Cardiac septum (tissue), 1 donor: Measurements from ENCODE around the gene MAB21L2. TPM values are rescaled to one million over a fixed set of nuclear protein-coding genes. Genes with fewer than 3 reads are reported as not detected.

ENCODE experiments used
- DNase-seq: peaks from one replicate; pipeline ENCODE4 v3.0.0-alpha.2; 2020; ENCODE audit warnings: low spot score
- intact Hi-C: fragments of 100-400 bp; cut with DNase I; formaldehyde crosslinking; loops from one replicate; pipeline ENCODE4 v1.14.0; 2022
- total RNA-seq: library from RNA; stranded (reverse); fragmentation: NEBNext Ultra II Directional; extraction: Animal tissue kit (Norgen Biotek cat#: 25700); gene quantifications from one replicate; pipeline ENCODE4 v1.2.1, GENCODE V29; 2021
- donor health status: DM: no; HTN: no; CAD: no.

Gene MAB21L2
- total RNA-seq, 1 donor from 2014 or later = 0.19 TPM

- intact Hi-C loops = no loop called here
- DNase-seq = no peak
Measured at GRCh38 chr4:150572704-150573504, 9.0 kb upstream of the MAB21L2 start.

DNA sequence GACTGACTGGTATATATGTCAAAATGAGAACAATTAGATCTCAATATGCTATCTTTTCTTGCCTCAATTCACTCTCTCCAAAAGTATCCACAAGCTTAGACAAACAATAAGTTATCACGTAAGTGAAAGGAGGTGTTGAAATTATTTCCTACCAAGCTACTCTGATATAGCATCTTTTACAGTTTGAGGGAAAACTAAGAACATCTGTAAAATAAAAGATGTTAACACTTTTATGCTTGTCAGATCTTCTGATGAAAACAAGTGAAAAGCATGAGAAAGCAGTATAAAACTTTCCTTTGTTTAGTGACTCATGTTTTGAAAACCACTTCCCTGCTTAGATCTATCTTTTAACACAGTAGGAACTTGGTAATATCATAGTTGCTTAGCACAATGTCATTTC is 8.4 kb upstream of the MAB21L2 start:
- intact Hi-C loops = no loop called here
- DNase-seq = no peak

GRCh38 chr4:150574678-150575077 is 7.3 kb upstream of the MAB21L2 start:
- intact Hi-C loops = no loop called here

GRCh38 chr4:150577796-150578195 is 4.2 kb upstream of the MAB21L2 start:
- no peak for DNase-seq
- intact Hi-C loops = no loop called here

More at GRCh38 chr4:150574678-150575077, 7.3 kb upstream of the MAB21L2 start:
- no peak for DNase-seq

DNA sequence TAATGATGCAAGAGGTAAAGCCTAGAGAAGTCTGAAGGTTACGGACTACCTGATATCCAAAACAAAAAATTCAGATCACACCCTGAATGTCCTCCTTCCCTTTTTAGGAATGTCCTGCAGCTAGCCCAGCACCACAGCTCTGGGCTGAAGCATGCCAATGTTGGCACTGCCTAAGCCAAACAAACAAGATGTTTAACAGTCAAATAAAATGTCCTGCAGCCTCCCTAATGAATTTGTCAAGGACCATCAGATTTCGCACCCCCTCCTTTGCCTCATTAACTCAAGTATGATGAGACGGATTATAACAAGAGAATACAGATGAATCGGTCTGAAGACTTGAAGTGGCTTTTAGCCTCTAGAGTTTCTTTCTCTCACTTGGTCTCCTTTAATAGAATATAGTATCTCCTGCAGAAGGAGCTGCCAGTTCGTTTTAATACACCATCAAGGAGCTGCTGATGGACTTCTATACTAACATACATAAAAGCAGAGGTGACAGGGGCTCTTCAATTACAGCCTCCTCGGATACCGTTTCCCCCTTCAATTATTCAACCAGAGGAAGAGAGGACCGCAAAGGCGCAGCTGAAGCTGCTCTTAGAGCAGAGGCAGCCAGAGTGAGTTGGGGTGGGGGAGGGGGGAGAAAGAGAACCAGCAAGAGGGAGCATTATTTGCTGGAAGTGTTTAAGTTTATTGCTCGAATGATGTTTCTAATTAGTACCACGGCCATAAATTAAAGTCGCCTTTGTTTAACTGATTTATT is 3.0 kb upstream of the MAB21L2 start:
- intact Hi-C loops = no loop called here
- no peak for DNase-seq

DNA sequence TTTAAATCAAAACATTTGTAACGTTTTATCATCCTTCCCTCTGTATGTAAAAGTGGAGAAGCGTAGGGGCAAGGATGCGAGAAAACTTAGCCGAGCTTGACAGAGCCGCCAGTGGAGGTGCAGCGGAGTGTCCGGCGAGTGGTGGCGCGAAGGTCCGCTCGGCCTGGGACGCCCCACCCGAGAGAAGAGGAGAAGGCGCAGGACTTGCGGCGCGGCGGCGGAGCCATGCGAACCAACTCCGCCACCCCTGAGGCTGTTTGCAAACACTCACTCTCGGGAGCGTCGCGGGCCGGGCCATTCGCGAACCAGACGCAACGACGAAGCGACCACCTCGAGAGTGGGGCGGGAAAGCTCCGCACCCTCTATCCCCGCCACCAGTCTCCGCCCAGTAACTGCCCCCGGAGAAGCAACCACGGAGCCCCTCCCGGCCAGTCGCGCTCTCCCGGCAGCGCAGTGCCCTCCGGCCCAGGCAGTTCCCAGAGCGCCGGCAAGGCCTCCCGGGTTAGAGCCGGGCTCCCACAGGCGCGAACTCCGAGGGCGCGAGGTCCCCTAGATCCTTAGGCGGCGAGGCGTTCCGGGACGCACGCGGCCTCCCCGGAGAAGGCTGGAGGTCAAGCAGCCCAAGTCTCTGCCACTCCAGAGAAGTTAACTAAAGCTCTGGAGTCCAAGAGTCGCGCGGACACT is 2.3 kb upstream of the MAB21L2 start:
- no peak for DNase-seq
- intact Hi-C loops = loop anchor here (10.0 kb wide), 1 partner anchor 265 kb away; no protein-coding TSS in a partner anchor

- no peak for DNase-seq
- intact Hi-C loops = loop anchor here (10.0 kb wide), 1 partner anchor 266 kb away; no protein-coding TSS in a partner anchor
Measured at GRCh38 chr4:150580306-150580705, 1.6 kb upstream of the MAB21L2 start.

- intact Hi-C loops = loop anchor here (10.0 kb wide), 1 partner anchor 266 kb away; no protein-coding TSS in a partner anchor
- DNase-seq = no peak
Measured at GRCh38 chr4:150581056-150581605, 820 bp upstream of the MAB21L2 start.

GRCh38 chr4:150581641-150582051 is 305 bp upstream of the MAB21L2 start:
- intact Hi-C loops = loop anchor here (10.0 kb wide), 1 partner anchor 267 kb away; no protein-coding TSS in a partner anchor
- no peak for DNase-seq

DNA sequence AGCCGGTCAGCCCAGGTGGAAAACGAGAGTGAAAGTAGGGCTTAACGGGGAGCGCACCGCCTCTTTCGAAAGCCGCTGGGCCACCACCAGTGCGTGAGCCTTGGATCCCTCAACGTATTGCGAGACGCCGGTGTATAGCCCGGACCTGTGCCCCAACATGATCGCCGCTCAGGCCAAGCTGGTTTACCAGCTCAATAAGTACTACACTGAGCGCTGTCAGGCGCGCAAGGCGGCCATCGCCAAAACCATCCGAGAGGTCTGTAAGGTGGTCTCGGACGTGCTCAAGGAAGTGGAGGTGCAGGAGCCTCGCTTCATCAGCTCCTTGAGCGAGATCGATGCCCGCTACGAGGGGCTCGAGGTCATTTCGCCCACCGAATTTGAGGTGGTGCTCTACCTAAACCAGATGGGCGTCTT is 929 bp downstream of the MAB21L2 start:
- intact Hi-C loops = loop anchor here (10.0 kb wide), 1 partner anchor 268 kb away; no protein-coding TSS in a partner anchor
- no peak for DNase-seq

DNA sequence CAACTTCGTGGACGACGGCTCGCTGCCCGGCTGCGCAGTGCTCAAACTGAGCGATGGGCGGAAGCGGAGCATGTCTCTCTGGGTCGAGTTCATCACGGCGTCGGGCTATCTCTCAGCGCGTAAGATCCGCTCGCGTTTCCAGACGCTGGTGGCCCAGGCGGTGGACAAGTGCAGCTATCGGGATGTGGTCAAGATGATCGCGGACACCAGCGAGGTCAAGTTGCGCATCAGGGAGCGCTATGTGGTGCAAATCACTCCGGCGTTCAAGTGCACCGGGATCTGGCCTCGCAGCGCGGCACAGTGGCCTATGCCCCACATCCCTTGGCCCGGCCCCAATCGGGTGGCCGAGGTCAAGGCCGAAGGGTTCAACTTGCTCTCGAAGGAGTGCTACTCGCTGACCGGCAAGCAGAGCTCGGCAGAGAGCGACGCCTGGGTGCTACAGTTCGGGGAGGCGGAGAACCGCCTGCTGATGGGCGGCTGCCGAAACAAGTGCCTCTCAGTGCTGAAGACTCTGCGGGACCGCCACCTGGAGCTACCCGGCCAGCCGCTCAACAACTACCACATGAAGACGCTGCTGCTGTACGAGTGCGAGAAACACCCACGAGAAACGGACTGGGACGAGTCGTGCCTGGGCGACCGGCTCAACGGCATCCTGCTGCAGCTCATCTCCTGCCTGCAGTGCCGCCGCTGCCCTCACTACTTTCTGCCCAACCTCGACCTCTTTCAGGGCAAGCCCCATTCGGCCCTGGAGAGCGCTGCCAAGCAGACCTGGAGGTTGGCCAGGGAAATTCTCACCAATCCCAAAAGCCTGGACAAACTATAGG is 1.5 kb downstream of the MAB21L2 start:
- DNase-seq = no peak
- intact Hi-C loops = loop anchor here (10.0 kb wide), 1 partner anchor 269 kb away; no protein-coding TSS in a partner anchor

DNA sequence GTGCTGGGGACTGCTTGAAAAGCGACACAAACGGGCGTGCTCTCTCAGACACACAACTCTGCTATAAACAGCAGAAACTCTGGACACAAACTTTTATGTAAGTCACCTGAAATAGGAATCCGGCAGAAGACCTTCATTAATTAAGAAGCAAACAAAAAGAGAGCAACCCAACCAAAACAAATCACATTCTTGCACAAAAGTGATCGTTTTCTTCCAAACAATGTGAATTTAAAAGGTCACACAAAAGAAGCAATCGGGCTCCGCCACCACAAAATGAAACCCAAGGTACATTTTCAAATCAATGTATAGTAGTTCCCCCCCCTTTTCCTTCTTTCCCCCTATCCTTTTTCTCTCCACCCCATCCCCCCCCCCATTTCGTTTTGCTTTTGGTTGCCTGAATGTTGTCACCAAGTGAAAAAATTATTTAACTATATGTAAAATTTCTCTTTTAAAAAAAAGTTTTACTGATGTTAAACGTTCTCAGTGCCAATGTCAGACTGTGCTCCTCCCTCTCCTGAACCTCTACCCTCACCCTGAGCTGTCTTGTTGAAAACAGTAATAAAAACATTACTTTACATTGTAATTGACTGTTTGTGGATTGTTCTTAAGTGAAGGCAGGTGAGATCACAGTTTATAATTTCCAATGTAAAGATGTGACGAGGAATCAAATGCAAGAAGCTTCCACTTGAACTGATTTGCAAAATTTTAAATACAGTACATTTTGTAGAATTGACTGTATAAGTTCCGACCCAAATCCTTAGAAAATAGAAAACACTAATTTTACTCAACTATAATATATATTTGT is 2.4 kb downstream of the MAB21L2 start:
- intact Hi-C loops = loop anchor here (10.0 kb wide), 1 partner anchor 270 kb away; no protein-coding TSS in a partner anchor

DNA sequence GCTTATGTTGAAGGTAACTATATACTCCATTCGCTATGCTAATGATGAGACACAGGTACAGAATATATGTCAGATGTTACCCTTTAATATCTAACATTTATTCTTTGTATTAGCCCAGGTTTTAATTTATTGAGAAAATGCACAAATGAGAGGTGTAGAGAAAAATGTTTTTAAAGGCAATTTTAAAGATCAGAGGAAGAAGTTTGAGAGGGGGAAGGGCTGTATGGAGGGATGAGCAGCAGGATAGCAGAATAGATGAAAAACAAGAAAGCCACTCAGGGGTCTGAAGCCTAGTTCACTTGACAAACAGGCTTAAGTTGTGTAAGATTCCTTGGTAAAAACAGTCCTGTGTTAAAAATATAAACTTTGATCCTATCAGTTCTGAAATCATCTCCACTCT is 3.7 kb downstream of the MAB21L2 start:
- intact Hi-C loops = loop anchor here (10.0 kb wide), 1 partner anchor 271 kb away; no protein-coding TSS in a partner anchor

More for the DNA sequence above, 2.4 kb downstream of the MAB21L2 start:
- DNase-seq = no peak

DNA sequence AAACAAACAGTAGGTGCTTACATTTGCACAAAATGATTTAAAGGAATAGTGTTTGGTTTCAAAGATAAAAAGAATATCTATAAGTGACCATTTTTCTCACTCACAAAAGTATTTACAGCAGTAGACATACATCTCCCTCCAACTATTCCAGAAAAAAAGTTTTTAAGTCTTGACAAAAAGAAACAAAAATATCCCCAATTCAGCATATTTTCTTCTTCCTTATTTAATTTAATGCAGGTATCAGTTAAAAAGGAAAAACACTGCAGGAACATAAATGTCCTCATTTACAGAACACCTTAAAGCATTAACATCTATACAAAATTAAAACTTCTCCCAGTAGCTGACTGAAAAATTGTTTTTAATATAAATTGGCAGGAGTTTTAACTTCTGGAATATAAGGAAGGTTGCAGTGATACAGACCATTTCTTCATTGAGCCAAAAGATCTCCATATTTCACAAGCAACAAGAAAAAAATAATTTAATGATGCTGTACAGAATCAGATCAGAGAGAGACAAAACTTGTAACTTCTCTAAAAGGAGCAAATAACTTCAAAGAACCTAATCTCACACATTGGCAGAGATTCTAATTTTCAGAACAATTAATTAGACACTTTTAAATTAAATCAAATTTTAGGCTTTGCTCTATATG is 4.3 kb downstream of the MAB21L2 start:
- DNase-seq = no peak
- intact Hi-C loops = loop anchor here (10.0 kb wide), 1 partner anchor 271 kb away; no protein-coding TSS in a partner anchor

More for the DNA sequence above, 3.7 kb downstream of the MAB21L2 start:
- no peak for DNase-seq

DNA sequence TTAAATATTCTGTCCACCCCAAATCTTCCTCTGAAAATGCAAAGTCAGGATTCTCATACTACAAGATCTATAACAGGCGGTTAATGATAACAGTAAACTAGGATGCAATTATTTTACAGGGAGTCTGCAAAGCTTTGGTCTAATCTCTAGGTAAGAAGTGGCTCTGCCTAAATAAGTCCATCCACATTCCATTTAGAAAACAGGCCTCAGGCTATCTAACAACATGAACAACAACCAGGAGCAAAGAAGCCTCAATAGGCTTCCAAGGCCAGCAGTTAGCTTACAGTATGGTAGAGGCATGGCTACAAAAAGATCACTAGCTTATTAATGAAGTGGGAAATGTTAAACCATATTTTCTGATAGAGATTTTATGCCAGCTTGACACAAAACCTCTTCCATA is 6.4 kb downstream of the MAB21L2 start:
- no peak for DNase-seq
- intact Hi-C loops = loop anchor here (10.0 kb wide), 1 partner anchor 274 kb away; no protein-coding TSS in a partner anchor

- DNase-seq = no peak
- intact Hi-C loops = loop anchor here (10.0 kb wide), 1 partner anchor 274 kb away; no protein-coding TSS in a partner anchor
Measured at GRCh38 chr4:150589157-150589556, 7.2 kb downstream of the MAB21L2 start.

DNA sequence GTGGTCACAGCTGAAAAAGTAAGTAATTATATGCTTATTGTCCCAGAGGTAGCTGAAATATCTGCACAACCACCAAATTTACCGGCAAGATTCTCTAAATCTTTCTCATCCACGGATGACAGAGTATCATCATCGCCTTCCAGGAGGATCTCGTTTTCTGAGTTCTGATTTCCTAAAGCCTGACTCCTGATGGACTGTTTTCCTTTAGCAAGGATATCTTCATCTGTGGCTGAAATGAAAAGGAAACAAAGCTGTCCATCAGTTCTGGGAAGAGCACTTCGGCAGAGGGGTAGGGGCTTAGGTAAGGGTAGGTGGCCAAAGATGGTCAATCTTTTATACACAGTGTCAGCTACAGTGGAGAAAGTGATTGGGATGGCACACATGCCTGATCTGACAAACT is 8.7 kb downstream of the MAB21L2 start:
- intact Hi-C loops = no loop called here

More for the DNA sequence above, 8.7 kb downstream of the MAB21L2 start:
- DNase-seq = no peak
